ENCODE results near the gene C1orf232.
A peak's percentile ranks its signal among the peaks of the same experiment; 100 is the strongest.

Gene C1orf232

DNA sequence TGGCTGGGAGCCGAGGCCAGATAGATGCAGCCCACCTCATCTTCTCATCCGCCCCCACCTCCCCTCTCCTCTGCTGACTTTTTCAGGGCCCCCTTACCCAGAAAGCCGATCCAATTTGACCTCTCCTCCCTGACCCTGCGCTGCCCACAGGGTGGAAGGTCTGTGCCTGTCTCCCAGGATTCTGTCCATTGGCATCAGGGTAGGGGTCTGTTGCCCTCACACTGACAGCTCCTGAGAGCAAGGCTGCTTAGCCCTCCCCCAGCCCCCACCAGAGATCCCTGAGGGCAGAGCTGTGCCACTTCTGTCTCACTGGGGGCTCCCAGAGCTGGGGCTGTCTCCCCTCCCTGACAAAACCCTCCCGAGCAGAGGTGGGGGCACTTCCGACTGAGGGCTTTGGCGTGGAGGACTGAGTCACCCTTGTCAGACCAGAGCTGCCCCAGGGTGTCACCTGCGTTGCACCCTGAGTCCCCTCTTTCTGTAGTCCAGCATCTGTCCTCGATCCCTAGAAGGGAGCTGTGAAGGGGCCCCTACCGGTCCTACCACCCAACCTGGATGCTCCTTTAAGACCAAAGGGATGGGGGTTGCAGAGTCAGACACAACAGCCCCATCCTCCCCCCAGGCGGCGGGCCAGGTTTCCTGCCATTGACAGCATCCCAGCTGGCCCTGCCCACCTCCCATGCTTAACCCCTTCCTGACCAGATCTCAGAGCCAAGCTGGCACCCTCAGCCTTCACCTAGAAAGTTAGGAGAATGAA, 12.3 kb downstream of the C1orf232 start:
- DNase-seq = no peak

DNA sequence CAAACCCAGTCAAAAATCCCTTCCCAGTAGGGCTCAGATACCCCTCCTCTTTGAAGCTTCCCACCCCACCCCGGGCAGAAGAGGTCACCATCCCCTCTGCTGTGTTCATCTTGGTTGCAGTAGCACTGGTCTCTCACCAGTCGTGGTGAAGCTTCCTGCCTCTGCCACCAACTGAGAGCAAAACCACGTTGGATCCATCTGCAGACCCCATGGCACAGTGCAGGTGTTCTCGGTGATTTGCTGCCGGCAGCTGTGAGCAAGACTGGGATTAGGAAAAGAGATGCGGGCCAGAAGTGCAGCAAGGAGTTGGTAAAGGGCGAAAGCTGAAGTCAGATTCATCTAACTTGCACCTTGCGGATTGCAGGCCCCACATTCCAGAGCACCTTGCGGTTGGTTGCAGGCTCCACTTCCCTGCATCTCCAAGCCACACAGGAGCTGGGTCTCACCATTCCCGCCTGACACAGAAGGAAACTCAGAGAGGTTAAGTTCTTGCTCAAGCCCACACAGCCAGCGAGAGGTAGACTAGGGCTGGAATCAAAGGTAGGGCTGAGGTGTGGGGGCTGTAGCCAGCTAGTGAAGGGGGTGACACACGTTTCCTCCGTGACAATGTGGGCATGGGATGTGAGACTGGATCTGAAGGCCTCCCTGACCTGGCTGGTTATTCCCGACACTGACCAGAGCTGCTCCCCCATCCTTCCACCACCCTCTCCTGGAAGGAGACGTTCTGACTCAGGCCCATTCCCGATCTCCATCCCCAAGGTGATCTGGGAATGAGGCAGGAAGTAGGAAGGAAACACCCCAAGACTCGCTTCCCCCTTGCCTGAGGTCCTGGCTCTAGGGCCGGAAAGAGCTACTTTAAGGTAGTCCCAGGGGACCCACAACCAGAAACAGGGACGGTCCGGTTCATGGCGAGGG, 13.1 kb downstream of the C1orf232 start:
- DNase-seq = no peak

DNA sequence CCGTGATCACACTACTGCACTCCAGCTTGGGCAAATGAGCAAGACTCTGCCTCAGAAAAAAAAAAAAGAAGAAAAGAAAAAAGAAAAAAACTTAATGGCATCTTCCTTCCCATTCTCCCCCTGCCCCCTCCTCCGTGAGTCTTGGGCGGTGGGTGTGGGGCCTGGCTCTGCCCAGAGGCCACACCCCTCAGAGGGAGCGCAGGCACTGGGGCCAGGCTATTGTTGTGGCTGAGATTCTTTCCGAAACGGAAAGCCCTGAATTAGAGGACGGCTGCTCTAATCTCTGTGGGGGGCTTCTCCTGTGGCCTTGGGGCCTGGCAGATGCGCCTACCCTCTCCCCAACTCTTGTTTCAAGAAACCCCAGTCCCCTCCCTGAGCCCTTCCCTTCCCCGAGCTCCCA, 14.0 kb downstream of the C1orf232 start:
- DNase-seq = no peak

DNA sequence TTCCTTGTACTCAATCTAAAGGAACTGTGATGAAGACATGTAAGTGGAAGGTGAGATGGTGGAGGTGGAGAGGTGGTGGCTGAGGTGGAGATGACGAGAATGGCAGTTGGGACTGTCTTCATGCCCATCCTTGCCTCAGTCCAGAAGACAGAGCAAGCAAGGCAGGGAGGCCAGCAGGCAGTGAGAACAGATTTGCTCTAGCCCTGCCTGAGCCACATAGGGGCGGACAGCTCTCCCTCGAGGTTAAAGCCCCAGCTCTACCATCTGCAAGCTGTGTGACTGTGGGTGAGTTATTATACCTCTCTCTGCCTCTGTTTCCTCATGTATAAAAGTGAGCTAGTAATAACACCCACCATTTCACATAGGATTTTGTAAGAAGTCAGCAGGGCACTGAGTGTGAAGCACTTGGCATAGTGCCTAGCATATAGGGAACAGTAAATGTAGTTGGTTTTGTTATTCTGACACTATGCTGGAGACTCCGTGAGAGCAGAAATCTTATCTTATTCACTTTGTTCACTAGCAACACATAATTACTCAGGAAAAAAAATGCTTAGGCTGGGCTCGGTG, 14.7 kb downstream of the C1orf232 start:
- DNase-seq = no peak

DNA sequence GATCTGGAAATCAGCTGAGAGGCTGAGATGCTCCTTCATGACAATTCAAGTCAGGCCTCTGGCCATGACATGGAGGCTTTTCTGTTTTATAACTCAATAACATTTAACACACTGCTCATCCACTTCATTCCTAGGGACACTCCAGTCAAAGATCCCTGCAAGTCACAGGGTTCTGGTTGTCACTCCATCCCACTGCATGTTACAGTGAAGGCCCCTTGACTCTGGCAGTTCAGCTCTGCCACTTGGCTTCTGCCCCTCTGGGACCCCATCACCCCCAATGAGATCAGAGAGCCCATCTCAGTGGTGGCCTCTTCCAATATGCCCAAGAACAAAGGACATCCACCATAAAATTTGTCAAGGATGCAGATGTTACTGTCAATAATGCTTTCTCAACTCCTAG, 19.9 kb downstream of the C1orf232 start:
- no peak for DNase-seq

DNA sequence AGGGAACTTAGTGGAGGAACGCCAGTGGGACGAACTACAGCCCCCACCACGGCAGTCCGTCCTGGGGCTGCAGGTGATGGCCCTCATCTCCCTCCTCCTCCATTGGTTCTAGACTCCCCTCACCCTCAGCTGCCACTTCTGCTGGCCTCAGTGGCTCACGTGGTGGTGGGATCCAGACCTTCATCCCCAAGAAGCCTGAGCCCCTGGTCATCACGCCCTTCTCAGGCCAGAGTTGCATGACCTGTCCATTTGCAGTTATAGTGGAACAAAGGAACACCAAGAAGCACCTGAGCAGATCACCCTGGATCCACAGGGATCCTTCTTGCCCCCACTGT, 22.8 kb downstream of the C1orf232 start:
- DNase-seq = no peak

DNA sequence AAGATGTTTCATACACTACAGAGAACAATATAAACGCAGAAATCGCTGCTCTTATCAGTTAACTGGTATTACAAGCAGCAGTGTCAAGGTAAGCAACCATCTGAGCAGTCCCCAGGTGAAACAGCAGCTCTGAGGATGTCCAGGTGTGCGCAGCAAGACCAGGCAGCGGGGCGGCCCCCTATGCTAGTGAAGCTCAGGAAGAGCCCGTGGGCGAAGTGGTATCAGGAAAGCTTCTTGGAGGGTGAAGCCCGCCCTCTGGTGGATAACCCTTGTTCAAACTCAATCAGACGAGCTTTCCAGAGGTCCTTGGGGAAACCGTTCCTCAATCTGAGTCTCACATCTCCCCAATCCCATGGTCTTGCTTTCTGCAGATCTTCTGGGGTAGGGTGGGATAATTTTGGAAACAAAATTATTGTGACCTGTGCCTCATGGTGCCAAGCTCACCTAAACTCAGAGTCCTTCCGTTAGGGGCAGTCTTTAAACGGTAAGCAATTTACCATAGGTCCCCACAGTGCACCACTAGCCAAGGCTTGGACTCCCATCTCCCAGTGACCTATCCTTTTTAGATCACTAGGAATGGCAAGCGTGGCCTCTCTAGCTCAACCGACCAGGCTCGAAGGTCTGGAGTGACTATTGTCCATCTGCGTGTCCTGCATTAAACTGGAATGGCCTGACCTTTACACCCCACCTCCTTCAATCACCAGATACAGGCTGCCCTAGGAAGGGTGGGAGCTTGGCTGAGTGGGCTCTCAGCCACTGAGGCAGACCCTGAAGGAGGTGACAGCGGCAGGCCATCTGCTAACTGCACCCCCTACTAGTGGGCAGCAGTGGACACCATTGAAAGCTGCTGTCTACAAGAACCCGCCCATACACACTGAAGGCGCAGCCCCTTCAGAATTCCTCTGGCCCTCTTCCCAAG, 23.5 kb downstream of the C1orf232 start:
- peak; percentile 96 for DNase-seq

DNA sequence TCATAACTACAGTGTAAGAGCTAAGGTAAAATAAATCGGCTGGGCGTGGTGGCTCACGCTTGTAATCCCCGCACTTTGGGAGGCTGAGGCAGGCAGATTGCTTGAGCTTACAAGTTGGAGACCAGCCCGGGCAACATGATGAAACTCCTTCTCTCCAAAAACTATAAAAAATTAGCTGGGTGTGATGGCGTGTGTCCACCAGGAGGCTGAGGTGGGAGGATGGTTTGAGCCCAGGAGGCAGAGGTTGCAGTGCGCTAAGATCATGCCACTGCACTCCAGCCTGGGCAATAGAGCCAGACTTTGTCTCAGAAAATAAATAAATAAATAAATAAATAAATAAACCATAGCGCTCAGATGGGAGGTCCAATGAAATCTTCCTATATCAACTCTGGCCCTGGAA, 26.6 kb downstream of the C1orf232 start:
- no peak for DNase-seq

DNA sequence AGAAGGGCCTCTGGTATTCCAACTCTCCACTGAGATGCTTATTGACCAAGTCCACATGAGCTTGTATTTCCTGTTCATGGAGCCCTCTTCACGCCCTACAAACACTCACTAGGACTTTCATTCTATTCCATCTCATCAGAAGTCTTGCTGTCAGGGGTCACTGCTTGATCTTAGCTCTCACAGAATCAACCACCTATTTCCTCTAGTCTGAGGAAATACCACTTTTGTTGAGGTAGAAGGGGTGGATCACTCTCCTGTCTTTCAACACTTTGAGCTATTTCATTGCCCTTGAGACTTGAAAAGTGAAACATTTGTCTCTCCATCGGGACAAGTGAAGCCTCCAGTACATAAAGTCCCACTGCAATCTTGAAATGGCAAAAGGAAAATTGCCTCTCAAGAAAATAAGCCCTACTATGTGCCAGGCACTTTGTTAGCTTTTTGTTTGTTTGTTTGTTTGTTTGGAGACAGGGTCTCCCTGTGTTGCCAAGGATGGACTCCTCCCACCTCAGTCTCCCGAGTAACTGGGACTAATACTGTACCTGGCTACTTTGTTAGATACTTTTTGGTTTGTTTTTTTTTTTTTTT, 29.7 kb downstream of the C1orf232 start:
- DNase-seq = no peak

DNA sequence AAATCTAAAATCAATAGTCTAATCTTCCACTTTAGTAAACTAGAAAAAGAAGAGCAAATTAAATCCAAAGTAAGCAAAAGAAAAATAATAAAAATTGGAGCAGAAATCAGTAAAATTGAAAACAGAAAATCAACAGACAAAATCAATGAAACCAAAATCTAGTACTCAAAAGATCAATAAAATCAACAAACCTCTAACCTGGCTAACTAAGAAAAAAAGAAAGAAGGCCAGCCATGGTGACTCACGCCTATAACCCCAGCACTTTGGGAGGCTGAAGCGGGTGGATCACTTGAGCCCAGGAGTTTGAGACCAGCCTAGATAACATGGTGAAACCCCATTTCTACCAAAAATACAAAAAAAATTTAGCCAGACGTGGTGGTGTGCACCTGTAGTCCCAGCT, 34.3 kb downstream of the C1orf232 start:
- no peak for DNase-seq

DNA sequence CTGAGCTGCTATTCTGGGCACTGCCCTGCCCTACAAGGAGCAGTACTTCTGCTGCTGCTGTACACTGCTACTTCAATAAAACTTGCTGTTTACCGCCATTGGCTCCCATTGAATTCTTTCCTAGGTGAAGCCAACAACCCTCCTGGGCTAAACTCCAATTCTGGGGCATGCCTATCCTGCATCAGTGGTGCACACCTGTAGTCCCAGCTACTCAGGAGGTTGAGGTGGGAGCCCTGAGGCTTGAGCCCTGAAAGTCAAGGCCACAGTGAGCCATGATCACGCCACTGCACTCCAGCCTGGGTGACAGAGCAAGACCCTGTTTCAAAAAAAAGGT, 36.0 kb downstream of the C1orf232 start:
- DNase-seq = no peak

DNA sequence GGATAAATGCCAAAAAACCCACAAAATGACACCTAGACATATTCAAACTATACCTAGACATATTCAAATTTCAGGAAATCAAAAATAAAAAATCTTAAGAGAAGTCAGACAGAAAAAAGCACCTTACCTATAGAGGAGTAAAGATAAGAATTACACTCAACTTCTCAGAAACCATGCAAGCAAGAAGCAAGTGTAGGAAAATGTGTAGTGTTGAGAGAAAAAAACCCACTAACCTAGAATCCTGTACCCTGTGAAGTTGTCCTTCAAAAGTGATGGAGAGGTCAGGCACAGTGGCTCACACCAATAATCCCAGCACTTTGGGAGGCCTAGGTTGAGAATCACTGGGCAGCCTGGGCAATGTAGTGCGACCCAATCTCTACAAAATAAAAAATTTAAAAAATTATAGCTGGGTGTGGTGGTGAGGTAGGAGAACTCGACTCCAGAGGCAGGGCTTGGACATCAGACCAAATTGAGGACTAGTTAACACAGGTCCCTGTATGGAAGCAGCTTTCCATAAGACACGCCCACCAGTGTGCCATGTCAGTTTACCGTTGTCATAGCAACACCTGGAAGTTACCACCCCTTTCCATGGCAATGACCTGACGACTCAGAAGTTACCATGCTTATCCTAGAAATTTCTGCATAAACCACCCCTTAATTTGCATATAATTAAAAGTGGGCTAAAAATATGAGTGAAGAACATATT, 36.5 kb downstream of the C1orf232 start:
- peak; percentile 65 for DNase-seq

DNA sequence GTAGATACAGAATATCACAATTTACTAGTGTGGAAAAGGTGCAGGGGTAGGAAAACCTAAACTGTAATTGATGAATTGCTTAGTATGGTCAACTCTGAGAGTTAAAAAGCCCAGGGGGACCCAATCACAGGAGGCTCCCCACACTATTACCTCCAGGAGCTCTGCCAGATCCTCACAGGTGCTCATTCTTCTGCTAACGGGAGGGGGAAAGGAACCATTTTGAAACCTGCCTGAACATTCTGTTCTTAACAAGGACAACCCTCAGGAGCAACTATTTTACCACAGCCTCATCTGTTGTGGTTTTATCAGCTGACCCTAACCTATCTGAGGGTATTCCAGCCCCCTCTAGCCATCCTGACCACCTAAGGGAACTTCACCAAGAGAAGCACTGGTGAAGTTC, 38.1 kb downstream of the C1orf232 start:
- DNase-seq = no peak

DNA sequence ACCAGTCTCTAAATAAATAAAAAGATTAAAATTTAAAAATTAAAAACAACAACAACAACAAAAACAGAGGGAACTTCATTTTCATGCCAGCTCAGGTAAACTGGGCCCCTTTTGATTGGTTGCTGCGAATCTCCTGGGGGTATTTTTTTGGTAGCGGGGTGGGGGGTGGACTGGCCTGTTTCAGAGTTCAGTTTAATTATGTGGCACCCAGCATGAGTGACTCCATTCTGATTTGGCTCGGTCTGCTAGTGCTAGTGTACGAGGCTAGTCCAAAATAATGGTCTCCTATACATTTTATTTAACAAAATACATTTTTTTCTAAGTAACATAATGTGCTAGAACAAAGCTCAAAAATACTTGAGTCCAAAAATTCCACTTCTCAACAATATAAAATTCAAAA, 39.0 kb downstream of the C1orf232 start:
- no peak for DNase-seq

DNA sequence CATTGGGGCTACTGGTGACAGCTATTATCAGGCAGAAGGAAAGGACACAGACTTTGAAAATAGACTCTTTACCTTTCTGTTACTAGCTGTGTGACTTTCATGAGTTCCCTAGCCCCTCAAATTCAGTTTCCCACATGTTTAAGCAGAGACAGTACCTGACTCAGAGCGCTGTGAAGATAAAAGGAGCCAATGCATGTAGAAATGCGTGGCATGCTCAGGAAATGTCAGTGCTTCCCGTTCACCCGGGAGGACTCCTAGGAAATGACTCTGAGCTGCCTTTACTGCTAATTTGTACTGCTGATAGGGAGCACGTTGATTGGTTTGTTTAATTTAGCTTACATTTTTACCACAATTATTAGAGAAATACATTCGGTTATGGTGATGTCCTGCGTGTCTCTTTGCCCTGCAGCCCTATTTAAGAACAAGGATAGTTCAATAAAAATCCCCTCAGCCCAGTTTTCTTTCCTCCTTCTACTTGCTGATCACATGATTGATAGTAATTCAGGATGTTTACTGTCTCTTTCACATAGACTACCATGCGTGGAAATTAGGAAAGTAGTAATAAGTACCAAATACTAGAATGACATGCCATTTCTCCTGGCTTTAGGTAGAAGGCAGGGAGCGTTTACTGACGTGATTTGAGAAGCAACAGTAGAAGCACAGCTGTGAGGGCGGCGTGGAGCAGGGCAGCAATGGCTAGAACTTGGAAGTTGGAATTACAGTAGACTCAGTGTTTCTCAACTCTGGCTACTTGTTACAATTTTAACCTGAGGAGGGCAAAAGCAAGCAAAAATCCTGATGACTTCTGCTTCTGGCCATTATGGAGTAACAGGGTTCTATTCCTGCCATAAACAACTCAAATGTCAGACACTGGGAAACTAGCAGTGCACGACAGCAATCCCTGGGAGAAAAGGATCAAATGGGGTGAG, 41.3 kb downstream of the C1orf232 start:
- DNase-seq = peak; percentile 66

DNA sequence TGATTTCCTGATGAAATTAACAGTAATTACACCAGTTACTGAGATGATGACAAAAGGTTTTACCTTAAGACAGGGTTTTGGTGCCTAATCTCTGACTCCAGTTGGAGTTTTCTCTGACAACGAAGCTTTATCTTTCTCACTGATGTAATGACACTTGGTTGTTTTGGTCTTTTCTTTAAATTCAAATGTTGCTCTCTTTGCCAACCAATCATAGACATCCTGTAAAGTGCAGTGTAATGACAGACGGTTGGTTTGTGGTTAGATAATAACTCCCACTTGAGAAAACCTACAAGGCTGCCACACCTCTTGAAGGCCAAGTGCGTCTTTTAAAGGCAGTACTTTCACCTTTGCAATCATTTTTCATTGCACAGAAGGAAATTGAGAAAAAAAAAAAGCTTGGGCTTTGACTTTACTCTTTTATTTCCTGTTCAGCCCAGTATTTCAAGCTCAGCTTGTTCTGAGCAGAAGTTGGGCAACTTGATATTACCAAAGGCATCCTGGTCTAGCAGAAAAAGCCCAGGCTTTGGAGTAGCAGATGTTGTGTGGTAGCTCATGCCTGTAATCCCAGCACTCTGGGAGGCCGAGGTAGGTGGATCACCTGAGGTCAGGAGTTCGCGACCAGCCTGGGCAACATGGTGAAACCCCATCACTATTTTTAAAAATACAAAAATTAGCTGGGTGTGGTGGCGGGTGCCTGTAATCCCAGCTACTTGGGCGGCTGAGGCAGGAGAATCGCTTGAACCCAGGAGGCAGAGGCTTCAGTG, 42.3 kb downstream of the C1orf232 start:
- peak; percentile 99 for DNase-seq

DNA sequence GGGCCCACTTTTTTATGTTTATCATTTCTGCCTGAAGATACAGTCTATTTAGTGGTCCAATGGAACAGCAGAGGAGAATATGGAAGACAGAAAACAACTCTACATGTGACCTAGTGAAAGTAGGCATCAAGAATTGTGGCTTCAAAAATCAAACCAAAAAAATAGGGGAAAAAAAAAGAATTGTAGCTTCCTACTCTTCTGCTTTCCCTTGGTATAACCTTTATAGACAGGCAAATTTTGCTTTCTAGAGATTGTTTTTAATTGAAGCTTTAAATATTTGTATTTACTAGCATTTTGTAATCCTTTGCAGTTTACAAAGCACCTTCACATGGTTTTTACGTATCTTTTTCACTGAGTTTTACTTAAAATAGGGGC, 42.8 kb downstream of the C1orf232 start:
- peak; percentile 49 for DNase-seq

DNA sequence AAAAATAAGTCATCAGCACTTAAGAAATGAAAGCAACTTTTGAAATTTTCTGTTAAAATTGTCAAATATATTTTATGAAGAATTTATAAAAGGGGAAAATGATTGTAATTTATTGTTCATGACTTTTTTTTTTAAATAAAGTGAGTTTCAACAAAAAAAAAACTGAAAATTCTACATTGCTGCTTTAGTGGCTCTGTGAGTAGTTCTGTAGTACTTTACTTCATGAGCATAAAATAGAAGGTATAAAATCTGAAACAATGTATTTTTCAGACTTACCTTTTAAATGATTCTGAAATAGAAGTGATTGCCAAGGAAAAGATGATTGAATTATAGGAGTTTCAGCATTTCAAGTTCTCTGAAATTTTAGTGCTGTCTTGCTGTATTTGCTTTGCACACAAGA, 43.4 kb downstream of the C1orf232 start:
- DNase-seq = no peak

DNA sequence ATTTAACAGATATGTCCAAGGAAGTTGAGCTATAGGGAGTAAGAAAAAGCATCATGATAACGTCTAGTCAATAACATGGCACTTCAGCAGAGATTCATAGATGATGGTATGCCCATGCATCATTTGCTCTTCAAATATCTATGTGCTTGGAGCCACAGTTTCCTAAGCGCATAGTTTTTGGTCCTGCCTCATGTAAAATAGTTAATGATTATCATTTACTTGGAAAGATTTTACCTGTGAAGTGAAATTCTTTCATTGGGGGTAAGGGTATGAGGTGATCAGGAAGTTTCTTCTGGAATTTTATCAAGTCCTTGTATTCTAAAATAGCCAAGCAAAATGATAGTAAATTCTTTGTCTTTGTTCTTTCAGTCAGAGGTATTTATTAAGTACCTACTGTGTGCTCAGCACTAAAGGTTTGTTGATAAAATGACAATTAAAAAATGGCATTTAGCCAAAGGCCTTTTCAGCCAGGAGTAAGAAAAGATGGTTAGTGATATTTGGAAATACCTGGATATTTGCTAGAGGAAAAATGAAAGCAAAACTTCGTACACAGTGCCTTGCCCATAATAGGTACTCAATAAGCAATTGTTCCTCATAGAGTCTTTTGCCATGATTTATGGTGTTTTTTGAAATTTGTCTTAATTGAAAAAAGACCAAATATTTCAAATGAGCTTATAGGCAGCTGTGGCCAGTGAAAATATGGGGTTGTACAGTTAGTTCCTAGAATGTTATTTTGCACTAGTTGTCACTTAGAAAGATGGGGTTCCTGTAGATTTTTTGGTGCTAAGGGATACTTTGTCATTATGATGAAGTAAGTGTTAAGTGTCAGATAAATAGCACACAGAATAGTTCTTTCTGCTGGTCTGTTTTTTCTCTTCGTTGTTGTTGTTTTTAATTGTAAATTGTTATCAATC, 44.1 kb downstream of the C1orf232 start:
- DNase-seq = no peak
